ENCODE results near the gene LDHD.

- TF ChIP-seq CTCF (IDR thresholded peaks at IDR 0.05) = no peak
- TF ChIP-seq POLR2A (IDR thresholded peaks at IDR 0.05) = no peak
Measured at GRCh38 chr16:75086281-75086680, 30.3 kb downstream of the LDHD start.

Measured in Peyer's patch (tissue), 4 donors.